ENCODE results near the gene PSENEN. TPM values are rescaled to one million over a fixed set of nuclear protein-coding genes. Genes with fewer than 3 reads are reported as not detected.

The PSENEN gene
- total RNA-seq, 4 donors from 2014 or later: 22.2 to 45.8 (median 38.3) TPM

DNA sequence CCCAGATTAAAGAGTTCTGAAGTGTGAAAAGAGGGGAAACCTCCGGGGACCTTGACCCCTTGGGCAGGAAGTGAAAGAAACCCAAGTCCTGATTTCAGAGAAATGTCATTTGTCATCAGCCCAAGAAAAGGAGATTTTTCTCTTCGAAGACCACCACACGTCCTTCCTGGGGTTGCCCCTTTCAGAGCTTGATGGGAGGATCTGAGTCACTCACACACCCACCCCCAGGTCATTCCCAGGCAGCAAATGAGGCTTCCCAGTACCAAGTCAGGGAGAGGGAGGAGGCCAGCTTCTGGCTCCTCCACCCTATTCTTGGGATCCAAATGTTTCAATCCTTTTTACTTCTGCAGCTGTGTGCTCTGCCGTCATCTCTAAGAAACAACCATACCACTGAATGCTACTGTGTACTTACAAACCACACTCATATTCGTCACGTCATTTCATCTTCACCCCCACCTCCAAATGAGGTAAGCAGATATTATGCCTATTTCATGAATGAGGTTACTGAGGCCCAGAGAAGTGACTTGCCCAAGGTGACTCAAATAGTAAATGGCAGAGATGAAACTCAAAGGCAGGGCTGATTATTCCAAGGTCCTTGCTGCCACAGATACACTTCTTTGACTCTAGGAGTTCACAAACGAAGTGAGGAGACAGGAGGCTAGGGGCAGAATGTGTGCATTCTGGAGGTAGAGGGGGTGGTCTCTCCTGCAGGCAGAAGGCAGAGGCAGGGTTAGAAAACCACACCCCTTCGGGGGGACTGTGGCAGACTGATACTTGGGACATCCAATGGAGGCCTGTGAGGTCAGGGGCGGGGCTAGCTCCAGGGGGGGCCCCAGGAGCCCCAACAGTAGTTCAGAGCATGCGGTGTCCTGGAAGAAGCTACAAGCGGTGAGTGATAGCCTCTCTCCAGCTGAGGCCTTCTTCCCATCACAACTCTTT is 32.6 kb upstream of the PSENEN start:
- H3K36me3 ChIP-seq: no peaks in the 10 kb centered on the region
- H3K27ac ChIP-seq: no peak overlapping the region
- peaks cover 8 to 11% of the 10 kb centered on the region in 2 donors for H3K4me1 ChIP-seq
- no peak overlapping the region for H3K4me3 ChIP-seq
- H3K9me3 ChIP-seq: no peaks in the 10 kb centered on the region
- no peak for TF ChIP-seq POLR2A (IDR thresholded peaks at IDR 0.05)
- TF ChIP-seq, protein P1, sequence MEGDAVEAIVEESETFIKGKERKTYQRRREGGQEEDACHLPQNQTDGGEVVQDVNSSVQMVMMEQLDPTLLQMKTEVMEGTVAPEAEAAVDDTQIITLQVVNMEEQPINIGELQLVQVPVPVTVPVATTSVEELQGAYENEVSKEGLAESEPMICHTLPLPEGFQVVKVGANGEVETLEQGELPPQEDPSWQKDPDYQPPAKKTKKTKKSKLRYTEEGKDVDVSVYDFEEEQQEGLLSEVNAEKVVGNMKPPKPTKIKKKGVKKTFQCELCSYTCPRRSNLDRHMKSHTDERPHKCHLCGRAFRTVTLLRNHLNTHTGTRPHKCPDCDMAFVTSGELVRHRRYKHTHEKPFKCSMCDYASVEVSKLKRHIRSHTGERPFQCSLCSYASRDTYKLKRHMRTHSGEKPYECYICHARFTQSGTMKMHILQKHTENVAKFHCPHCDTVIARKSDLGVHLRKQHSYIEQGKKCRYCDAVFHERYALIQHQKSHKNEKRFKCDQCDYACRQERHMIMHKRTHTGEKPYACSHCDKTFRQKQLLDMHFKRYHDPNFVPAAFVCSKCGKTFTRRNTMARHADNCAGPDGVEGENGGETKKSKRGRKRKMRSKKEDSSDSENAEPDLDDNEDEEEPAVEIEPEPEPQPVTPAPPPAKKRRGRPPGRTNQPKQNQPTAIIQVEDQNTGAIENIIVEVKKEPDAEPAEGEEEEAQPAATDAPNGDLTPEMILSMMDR (IDR thresholded peaks at IDR 0.05 in 4 of 5, conservative IDR thresholded peaks at IDR 0.05 in 1 of 5): no peak
- intact Hi-C loops (cut with DNase I; ENCODE audit: low total_unique reads) (loop anchor here (5.0 kb wide), 1 partner anchor 64 kb away; the partner anchor contains the start of gene ARHGAP33), in situ Hi-C loops (cut with MboI; ENCODE audit: low sequenced_read_pairs in 4 of 4) (loop anchor here in 3 of 4 donors (10.0 to 25.0 kb wide), 3 partner anchors 168 to 222 kb away; partner anchors contain the start of genes TMEM147 (in 2 of the 3), GAPDHS (in 1 of the 3), LRFN3 (in 1 of the 3) and SBSN (in 1 of the 3))
- ATAC-seq (no peak), DNase-seq (no peak)
- H3K27me3 ChIP-seq: no peaks in the 10 kb centered on the region

DNA sequence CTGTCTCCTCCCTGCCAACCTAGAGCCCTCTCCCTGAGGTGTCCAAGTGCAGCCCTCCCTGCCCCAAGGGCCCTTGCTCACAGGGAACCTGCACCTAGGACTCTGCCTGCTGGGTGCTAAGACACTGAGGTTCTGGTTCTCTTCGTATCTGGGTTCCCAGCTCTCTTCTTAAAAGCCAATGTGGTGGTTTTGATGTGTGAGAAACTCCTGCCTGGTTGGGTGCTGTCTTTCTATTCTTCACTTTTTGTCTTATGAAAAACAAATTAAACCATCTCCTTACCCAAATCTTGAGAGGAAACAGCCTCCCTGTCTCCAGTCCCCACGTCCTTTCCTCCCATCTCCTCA is 32.0 kb upstream of the PSENEN start:
- intact Hi-C loops (cut with DNase I; ENCODE audit: low total_unique reads): loop anchor here (5.0 kb wide), 1 partner anchor 64 kb away; the partner anchor contains the start of gene ARHGAP33
- ATAC-seq: no peak
- Histone ChIP-seq H3K36me3 (no peaks in the 10 kb centered on the region), H3K4me1 (peaks cover 8 to 12% of the 10 kb centered on the region in 2 donors), H3K27me3 (no peaks in the 10 kb centered on the region), H3K4me3 (no peak overlapping the region), H3K27ac (no peak overlapping the region), H3K9me3 (no peaks in the 10 kb centered on the region)
- no peak for TF ChIP-seq POLR2A (IDR thresholded peaks at IDR 0.05)
- TF ChIP-seq, protein P1 (IDR thresholded peaks at IDR 0.05 in 4 of 5, conservative IDR thresholded peaks at IDR 0.05 in 1 of 5): no peak
- in situ Hi-C loops (cut with MboI; ENCODE audit: low sequenced_read_pairs in 4 of 4): loop anchor here in 3 of 4 donors (10.0 to 25.0 kb wide), 3 partner anchors 169 to 221 kb away; partner anchors contain the start of genes TMEM147 (in 2 of the 3), GAPDHS (in 1 of the 3), LRFN3 (in 1 of the 3) and SBSN (in 1 of the 3)
- no peak for DNase-seq

DNA sequence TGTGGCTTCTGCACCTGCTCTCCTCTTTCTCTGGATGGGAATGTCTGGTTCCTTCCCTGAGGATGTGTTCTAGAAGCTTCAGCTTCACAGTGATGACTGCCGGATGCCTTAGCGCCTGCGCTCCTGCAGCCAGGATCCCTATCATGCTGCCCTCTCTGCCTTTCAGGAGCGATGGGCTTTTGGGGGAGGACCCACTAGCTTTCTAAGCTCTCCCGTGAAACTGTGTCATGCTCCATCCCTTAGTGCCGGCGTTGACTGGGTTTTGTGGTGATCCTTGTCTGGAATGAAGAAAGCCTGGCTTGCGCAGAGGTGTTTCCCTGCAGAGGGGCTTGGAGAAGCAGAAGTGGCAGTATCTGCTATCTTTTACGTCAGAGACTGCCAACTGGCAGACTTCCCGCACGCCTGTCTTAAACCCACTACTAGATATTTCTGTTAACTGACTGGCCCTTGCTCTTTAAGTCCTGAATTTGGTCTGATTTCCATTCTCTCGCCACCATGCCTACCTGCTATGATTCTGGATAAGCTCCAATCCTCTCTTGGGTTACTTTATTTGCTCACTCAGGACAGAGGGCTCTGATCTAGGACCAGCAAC is 31.5 kb upstream of the PSENEN start:
- Histone ChIP-seq H3K27ac (no peak overlapping the region), H3K9me3 (no peaks in the 10 kb centered on the region), H3K36me3 (no peaks in the 10 kb centered on the region), H3K4me3 (no peak overlapping the region), H3K4me1 (peaks cover 13 to 17% of the 10 kb centered on the region in 2 donors), H3K27me3 (no peaks in the 10 kb centered on the region)
- in situ Hi-C loops (cut with MboI; ENCODE audit: low sequenced_read_pairs in 4 of 4): loop anchor here in 3 of 4 donors (10.0 to 25.0 kb wide), 3 partner anchors 169 to 221 kb away; partner anchors contain the start of genes TMEM147 (in 2 of the 3), GAPDHS (in 1 of the 3), LRFN3 (in 1 of the 3) and SBSN (in 1 of the 3)
- DNase-seq (no peak), ATAC-seq (no peak)
- TF ChIP-seq POLR2A (IDR thresholded peaks at IDR 0.05): no peak
- intact Hi-C loops (cut with DNase I; ENCODE audit: low total_unique reads): loop anchor here (5.0 kb wide), 1 partner anchor 63 kb away; the partner anchor contains the start of gene ARHGAP33

DNA sequence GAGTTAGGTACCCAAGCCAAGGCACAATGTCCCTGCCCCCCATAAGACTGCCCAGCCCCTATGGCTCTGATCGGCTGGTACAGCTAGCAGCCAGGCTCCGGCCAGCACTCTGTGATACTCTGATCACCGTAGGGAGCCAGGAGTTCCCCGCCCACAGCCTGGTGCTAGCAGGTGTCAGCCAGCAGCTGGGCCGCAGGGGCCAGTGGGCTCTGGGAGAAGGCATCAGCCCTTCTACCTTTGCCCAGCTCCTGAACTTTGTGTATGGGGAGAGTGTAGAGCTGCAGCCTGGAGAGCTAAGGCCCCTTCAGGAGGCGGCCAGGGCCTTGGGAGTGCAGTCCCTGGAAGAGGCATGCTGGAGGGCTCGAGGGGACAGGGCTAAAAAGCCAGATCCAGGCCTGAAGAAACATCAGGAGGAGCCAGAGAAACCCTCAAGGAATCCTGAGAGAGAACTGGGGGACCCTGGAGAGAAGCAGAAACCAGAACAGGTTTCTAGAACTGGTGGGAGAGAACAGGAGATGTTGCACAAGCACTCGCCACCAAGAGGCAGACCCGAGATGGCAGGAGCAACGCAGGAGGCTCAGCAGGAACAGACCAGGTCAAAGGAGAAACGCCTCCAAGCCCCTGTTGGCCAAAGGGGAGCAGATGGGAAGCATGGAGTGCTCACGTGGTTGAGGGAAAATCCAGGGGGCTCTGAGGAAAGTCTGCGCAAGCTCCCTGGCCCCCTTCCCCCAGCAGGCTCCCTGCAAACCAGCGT is 30.7 kb upstream of the PSENEN start:
- no peak for TF ChIP-seq POLR2A (IDR thresholded peaks at IDR 0.05)
- TF ChIP-seq, protein P1 (IDR thresholded peaks at IDR 0.05 in 4 of 5, conservative IDR thresholded peaks at IDR 0.05 in 1 of 5): no peak
- peaks cover 0 to under 1% of the 10 kb centered on the region in 2 donors for H3K36me3 ChIP-seq
- no peak for ATAC-seq
- H3K27ac ChIP-seq: peak overlapping the region in 1 of 4 donors; percentile 89
- no peaks in the 10 kb centered on the region for H3K9me3 ChIP-seq
- H3K4me1 ChIP-seq: peaks cover 20 to 25% of the 10 kb centered on the region in 2 donors
- no peak overlapping the region for H3K4me3 ChIP-seq
- intact Hi-C loops (cut with DNase I; ENCODE audit: low total_unique reads) (loop anchor here (5.0 kb wide), 1 partner anchor 63 kb away; the partner anchor contains the start of gene ARHGAP33), in situ Hi-C loops (cut with MboI; ENCODE audit: low sequenced_read_pairs in 4 of 4) (loop anchor here in 3 of 4 donors (10.0 to 25.0 kb wide), 3 partner anchors 170 to 220 kb away; partner anchors contain the start of genes TMEM147 (in 2 of the 3), GAPDHS (in 1 of the 3), LRFN3 (in 1 of the 3) and SBSN (in 1 of the 3))
- H3K27me3 ChIP-seq: no peaks in the 10 kb centered on the region
- no peak for DNase-seq

Data from gastrocnemius medialis (tissue), 4 donors.